Fibroblast of the aortic adventitia (primary cell): ENCODE data around the gene DHX15. TPM values are rescaled to one million over a fixed set of nuclear protein-coding genes. Genes with fewer than 3 reads are reported as not detected.
"Not testable (repeated sequence)": the region's sequence is repeated elsewhere in the genome, so short reads cannot be mapped to it uniquely, and the experiment has no call there.

Experiments
- DNase-seq: peaks from one replicate; pipeline ENCODE4 v3.0.0-alpha.2; 2010; ENCODE audit warnings: low read depth
- H3K4me3 ChIP-seq: 2 replicates; pipeline ENCODE4 v1.5.1; 2011; ENCODE audit warnings: low read depth, mild to moderate bottlenecking, control low read depth, low read length, moderate library complexity
- CTCF ChIP-seq: IDR thresholded peaks from 2 replicates; pipeline ENCODE4 v1.5.1; 2011; ENCODE audit warnings: mild to moderate bottlenecking, low read length, control low read depth, inconsistent platforms; ENCODE audit not compliant: insufficient read depth
- total RNA-seq: library from RNA; depleted of rRNA; stranded (reverse); fragments of >200 nt; gene quantifications from 2 replicates; pipeline ENCODE4 v1.2.3, GENCODE V29; 2012; ENCODE audit warnings: low replicate concordance

Gene DHX15
- total RNA-seq, 1 donor = 165 TPM

GRCh38 chr4:24515698-24516097 is 68.7 kb downstream of the DHX15 start:
- H3K4me3 ChIP-seq = no peak overlapping the region
- no peak for DNase-seq
- TF ChIP-seq CTCF = no peak

GRCh38 chr4:24514808-24515207 is 69.5 kb downstream of the DHX15 start:
- TF ChIP-seq CTCF = peak; percentile 27
- DNase-seq = no peak
- H3K4me3 ChIP-seq = no peak overlapping the region

GRCh38 chr4:24513718-24514117 is 70.6 kb downstream of the DHX15 start:
- H3K4me3 ChIP-seq = no peak overlapping the region
- DNase-seq = no peak
- no peak for TF ChIP-seq CTCF

GRCh38 chr4:24511371-24512063 is 72.8 kb downstream of the DHX15 start:
- no peak for DNase-seq
- no peak for TF ChIP-seq CTCF
- no peak overlapping the region for H3K4me3 ChIP-seq

GRCh38 chr4:24510091-24510490 is 74.3 kb downstream of the DHX15 start:
- no peak for TF ChIP-seq CTCF
- no peak for DNase-seq
- H3K4me3 ChIP-seq = no peak overlapping the region

GRCh38 chr4:24508541-24508940 is 75.8 kb downstream of the DHX15 start:
- no peak for TF ChIP-seq CTCF
- DNase-seq = no peak

GRCh38 chr4:24507439-24507838 is 76.9 kb downstream of the DHX15 start:
- no peak for TF ChIP-seq CTCF
- DNase-seq = no peak
- H3K4me3 ChIP-seq = no peak overlapping the region

More at GRCh38 chr4:24508541-24508940, 75.8 kb downstream of the DHX15 start:
- no peak overlapping the region for H3K4me3 ChIP-seq

GRCh38 chr4:24503090-24503489 is 81.3 kb downstream of the DHX15 start:
- not testable (repeated sequence) for H3K4me3 ChIP-seq, DNase-seq
